ENCODE measurements around the gene ST3GAL2.
A peak's percentile ranks its signal among the peaks of the same experiment; 100 is the strongest.
"Not testable (repeated sequence)": the region's sequence is repeated elsewhere in the genome, so short reads cannot be mapped to it uniquely, and the experiment has no call there.

Gene ST3GAL2

GRCh38 chr16:70386289-70386986, 52.5 kb downstream of the ST3GAL2 start:
- not testable (repeated sequence) for DNase-seq (ENCODE audit: low spot score)

DNA sequence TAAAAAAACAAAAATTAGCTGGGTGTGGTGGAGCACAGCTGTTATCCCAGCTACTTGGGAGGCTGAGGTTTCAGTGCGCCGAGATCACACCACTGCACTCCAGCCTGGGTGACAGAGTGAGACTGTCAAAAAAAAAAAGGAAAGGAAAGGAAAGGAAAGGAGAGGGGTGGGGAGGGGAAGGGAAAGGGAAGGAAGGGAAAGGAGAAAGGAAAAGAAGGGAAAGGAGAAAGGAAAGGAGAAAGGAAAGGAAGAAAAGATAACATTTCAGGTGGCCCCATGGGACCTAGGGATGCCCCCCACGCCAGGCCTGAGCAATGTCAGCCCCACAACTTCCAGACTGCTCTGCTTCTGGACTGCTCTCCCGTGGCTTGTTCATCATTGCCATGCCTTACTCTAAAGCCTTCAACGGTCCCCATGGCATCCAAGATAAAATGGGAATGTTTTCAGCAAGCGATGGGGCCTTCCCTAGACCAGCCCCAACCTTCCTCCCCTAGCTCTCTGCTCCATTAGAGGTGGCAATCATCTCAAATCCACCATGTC, 55.4 kb downstream of the ST3GAL2 start:
- no peak for DNase-seq (ENCODE audit: low spot score)

DNA sequence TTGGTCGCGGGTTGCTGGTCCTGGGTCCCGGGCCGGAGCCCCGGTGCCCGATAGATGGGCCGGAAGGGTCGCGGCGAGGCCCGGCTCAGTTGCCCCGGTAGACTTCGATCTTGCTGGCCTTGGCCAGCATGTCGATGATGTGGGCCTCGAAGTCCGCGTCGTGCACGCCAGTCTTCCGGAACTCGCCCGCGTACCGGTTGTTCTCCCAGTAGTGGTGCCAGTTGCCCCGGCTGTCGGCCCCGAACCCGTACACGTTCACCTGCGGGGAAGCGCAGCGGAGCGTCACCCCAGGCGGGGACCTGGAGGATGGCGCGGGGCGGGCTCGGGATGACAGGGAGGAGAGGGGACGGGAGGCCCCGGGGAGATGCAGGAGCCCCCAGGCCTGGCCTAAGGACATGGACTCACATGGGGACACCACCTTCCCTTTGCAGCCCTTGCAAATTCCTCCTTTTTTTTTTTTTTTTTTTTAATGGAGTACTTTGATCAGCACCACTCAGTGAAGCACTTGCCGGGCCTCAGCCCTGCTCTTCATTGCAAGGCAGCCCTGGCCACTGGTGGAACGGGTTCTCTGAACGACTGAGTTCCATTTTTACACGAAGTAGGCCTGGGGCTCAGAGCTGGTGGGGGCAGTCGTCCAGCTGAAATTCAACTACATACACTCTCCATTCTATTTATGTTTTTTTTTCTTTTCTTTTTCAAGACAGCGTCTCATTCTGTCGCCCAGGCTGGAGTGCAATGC, 57.1 kb downstream of the ST3GAL2 start:
- DNase-seq (ENCODE audit: low spot score), result no peak

- peak; percentile 99 for DNase-seq (ENCODE audit: low spot score)
Observed at GRCh38 chr16:70380919-70381603, 57.8 kb downstream of the ST3GAL2 start.

- DNase-seq (ENCODE audit: low spot score), result peak; percentile 46
Observed at GRCh38 chr16:70380248-70380918, 58.5 kb downstream of the ST3GAL2 start.

DNA sequence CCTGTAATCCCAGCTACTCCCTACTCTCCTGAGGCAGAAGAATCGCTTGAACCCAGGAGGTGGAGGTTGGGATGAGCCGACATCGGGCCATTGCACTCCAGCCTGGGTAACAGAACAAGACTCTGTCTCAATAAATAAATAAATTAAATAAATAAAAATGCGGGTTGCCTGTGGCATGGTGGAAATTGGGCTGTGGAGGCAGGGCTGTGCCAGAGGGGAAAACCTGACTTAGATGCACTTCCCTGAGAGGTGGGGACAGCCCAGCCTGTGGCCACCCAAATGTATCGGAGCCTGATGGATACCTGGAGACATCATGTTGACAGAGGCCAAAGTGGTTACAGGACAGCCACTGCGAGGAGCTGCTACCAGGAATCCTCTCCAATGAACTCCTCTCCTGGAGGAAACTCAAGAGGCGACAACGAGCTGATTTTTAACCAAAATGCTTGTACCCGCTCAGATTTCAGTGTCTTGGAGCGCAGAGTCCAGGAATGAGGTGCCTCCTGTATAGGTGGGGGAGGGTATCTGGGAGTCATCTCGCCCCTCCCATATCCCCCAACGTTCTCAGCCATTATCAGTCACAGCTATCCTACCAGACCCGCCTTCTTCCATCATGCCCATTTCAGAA, 59.9 kb downstream of the ST3GAL2 start:
- no peak for DNase-seq (ENCODE audit: low spot score)

DNA sequence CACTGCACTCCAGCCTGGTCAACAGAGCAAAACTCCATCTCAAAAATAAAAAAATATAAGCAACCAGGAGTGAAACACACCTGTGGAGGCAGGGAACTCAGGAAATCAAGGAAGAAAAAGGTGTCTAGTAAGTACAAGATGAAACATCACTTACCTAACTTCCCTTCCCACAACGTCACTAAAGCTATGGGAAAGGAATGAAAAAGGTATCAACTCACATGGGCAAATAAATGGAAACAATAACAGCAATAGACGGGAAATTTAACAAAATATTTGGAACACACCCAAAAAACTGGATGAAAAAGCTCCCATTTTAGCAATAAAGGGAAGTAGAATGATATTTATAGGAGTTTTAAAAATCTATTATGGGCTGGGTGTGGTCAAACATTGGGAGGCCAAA, 61.1 kb downstream of the ST3GAL2 start:
- no peak for DNase-seq (ENCODE audit: low spot score)

- no peak for DNase-seq (ENCODE audit: low spot score)
Observed at GRCh38 chr16:70375636-70376611, 63.0 kb downstream of the ST3GAL2 start.

GRCh38 chr16:70374213-70374612, 64.7 kb downstream of the ST3GAL2 start:
- DNase-seq (ENCODE audit: low spot score), result no peak

- DNase-seq (ENCODE audit: low spot score), result no peak
Observed at GRCh38 chr16:70372921-70373728, 65.8 kb downstream of the ST3GAL2 start.

DNA sequence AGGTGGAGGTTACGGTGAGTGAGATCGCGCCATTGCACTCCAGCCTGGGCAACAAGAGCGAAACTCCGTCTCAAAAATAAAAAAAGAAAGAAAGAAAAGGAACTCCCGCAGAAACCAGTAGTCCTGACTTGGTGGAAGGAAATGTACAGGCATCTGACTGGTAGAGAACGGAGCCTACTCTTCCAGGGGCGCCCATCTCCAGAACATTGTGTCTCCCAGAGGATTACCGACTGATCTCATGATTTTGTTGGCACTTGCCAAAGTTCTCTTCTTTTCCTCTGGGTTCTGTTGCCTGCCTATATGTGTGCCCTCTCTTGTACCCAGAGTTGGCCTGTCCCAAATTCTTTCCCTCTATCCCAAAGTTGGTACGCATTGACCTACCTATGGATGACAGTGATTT, 68.0 kb downstream of the ST3GAL2 start:
- no peak for DNase-seq (ENCODE audit: low spot score)

GRCh38 chr16:70370145-70370544, 68.8 kb downstream of the ST3GAL2 start:
- not testable (repeated sequence) for DNase-seq (ENCODE audit: low spot score)

- DNase-seq (ENCODE audit: low spot score), result no peak
Observed at GRCh38 chr16:70364399-70364798, 74.5 kb downstream of the ST3GAL2 start.

DNA sequence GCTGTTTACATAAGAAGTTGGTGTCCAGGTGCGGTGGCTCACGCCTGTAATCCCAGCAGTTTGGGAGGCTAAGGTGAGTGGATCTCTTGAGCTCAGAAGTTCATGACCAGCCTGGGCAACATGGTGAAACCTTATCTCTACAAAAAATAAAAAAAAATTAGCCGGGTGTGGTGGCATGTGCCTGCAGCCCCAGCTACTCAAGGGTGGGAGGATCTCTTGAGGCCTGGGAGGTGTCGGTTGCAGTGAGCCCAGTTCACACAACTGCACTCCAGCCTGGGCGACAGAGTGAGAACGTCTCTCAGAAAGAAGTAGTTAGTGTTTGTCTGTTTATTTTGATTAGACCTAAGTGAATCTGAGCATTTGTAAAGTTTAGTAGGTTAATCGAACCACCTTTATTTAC, 79.3 kb downstream of the ST3GAL2 start:
- no peak for DNase-seq (ENCODE audit: low spot score)

- DNase-seq (ENCODE audit: low spot score), result no peak
Observed at GRCh38 chr16:70349783-70350182, 89.1 kb downstream of the ST3GAL2 start.

GRCh38 chr16:70348991-70349390, 89.9 kb downstream of the ST3GAL2 start:
- no peak for DNase-seq (ENCODE audit: low spot score)

DNA sequence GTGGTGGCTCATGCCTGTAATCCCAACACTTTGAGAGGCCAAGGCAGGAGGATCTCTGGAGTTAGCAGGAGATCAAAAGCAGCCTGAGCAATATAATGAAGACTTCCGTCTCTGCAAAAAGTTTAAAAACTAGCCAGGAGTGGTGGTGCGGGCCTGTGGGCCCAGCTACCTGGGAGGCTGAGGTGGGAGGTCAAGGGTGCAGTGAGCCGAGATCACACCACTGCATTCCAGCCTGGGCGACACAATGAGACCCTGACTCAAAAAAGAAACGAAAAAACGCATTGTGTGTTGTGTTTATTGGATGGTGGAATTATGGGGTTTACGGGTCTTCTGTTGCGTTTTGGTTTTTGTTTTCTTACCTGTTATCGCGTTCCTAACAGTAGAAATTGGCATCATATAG, 93.1 kb downstream of the ST3GAL2 start:
- no peak for DNase-seq (ENCODE audit: low spot score)

DNA sequence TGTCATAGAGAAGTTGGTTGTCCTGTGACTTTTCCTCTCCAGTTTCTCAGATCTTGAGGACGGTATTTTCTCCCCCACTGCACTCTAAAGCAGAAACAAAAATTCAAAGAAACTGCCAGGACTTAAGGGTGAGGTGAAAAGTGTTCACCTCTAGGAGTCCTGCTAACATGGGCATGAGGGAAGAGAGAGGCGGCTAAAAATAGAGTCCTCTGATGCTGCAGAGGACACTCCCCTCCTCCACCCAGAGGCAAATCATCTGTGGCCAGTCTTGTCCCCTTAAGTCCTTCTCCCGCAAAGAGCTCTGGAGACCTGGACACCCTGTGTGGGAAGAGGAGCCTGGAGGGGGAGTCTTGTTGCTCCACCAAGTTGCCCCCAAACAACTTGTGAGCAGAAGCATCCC, 96.9 kb downstream of the ST3GAL2 start:
- DNase-seq (ENCODE audit: low spot score), result no peak

DNA sequence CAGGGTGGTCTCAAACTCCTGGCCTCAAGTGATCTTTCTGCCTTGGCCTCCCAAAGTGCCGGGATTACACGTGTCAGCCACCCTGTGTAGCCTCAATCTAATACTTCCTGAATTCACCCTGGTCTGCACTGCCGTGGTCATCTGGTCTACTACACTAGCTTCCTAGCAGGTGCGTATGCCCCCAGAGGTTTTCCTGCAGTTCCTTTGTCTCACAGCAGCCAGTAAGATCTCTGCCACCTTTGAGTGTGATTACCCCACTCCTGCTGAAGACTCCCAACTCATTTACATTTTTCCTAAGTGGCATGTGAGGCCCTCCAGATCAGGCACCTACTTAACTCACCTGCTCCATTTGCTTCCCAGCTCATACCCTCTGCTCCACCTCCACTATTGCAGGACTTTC, 97.3 kb downstream of the ST3GAL2 start:
- no peak for DNase-seq (ENCODE audit: low spot score)

DNA sequence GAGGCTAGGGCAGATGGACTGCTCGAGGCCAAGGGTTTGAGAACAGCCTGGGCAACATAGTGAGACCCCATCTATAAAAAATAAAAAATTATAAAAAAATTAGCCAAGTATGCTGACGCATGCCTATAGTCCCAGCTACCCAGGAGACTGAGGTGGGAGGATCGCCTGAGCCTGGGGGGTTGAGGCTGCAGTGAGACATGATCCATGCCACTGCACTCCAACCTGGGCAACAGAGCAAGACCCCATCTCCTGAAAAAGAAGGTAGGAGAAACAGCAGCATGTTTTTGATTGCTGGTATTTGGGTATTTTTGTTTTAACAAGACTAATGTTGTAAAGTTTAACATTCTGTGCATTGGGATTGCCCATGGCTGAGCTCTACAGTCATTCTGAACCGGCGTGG, 101.1 kb downstream of the ST3GAL2 start:
- DNase-seq (ENCODE audit: low spot score), result no peak
